Astrocyte of the spinal cord (primary cell): Measurements from ENCODE around the gene LRP3.

Experiments used
- DNase-seq: peaks from one replicate; pipeline ENCODE4 v3.0.0; 2011; ENCODE audit warnings: low read depth, low spot score
- H3K4me3 ChIP-seq: 2 replicates; pipeline ENCODE4 v1.5.1; 2011; ENCODE audit warnings: low read depth, mild to moderate bottlenecking, low read length, moderate library complexity
- CTCF ChIP-seq: IDR thresholded peaks from 2 replicates; pipeline ENCODE4 v1.5.1; 2012; ENCODE audit warnings: low read depth, mild to moderate bottlenecking, low read length, inconsistent platforms
- in situ Hi-C: cut with HindIII; loops from 2 replicates; pipeline ENCODE4 v1.10.0; 2017; ENCODE audit warnings: low sequenced_read_pairs

The LRP3 gene

DNA sequence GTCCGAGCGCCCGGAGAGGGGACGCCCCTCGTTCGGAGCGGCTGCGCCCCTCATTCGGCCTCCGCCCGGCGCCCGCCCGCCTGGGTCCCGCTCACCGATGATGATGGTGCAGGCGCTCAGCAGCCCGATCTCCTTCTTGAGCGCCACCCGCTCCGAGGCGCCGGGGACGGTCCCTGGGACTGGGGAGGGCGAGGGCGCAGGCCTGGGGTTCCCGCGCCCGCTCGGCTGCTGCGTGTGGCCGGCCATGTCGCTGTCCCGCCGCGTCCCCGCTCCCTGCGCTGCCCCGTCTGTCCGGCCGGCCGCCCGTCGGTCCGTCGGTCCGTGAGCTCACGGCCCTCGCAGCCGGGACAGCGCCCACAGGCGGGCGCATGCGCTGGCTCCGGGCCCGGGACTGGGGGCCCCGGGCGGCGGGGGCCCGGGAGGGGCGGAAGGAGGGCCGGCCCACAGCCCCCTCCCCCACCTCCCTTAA is 31.4 kb downstream of the LRP3 start, which contains the start of gene SLC7A10:
SLC7A10 (minus strand) TSS at position 393 of the 469 bp plus-strand sequence; CDS start at position 246, 147 bp downstream.
- in situ Hi-C loops = no loop called here

DNA sequence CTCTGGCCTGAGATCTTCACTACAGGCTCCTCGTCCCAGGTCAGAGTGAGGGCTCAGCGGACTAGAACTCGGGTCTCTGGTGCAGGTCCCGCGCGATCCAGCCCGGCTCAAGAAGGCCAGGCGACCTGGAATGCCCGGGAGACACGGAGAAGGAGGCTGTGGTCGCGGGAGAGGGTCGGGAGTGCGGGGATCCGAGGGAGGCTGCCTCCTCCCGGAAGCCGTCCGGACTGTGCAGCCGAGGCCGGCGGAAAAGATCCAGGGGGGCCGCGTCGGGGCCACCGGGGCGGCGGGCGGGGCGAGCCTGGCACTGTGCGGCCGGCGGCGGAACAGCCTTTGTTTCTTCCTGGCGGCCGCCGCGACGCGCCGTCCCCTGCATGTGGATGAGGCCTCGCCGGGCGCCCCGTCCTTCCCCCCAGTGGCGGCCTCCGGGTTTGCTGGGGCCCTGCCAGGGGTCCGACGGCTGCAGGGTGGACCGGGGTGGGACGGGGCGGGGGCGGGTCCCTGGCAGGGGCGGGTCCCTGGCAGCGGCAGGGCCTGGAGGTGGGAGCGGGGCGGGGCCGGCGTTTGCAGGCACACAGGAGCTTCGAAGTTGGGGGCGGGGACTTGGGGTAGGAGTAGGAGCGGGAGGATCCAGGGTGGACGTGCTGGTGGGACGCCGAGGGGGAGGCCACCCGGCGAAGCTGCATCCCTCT is 32.6 kb downstream of the LRP3 start:
- no peak overlapping the region for H3K4me3 ChIP-seq
- in situ Hi-C loops = no loop called here
- DNase-seq = no peak
- no peak for TF ChIP-seq CTCF

More for the DNA sequence above, 31.4 kb downstream of the LRP3 start, which contains the start of gene SLC7A10:
- no peak within 1 kb of the TSS for H3K4me3 ChIP-seq
- no peak for TF ChIP-seq CTCF
- no peak for DNase-seq

DNA sequence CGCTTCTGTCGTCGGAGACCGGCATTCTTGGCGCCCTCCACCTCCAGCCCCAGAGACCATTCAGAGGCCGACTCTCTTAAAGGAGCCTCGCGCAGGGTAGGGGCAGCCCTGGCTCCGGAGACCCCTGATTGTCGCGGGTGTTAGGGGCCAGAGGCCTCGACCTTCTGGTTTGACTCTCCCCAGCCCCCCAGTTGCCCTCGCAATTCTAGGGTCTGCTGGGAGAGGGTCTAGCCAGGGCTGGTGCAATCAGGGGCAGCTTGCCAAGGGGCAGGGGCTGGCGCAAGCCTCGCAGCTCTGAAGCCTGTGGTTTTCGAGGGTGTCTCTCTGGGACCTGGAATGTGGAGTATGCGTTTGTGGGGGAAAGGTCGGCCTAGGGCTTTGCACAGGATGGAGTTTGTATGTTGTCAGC is 33.1 kb downstream of the LRP3 start:
- no peak overlapping the region for H3K4me3 ChIP-seq
- DNase-seq = no peak
- no peak for TF ChIP-seq CTCF
- in situ Hi-C loops = no loop called here

GRCh38 chr19:33227870-33228599 is 33.9 kb downstream of the LRP3 start:
- TF ChIP-seq CTCF = no peak
- in situ Hi-C loops = no loop called here
- DNase-seq = no peak
- no peak overlapping the region for H3K4me3 ChIP-seq

GRCh38 chr19:33229962-33230361 is 35.8 kb downstream of the LRP3 start:
- DNase-seq = no peak
- in situ Hi-C loops = no loop called here
- no peak for TF ChIP-seq CTCF
- no peak overlapping the region for H3K4me3 ChIP-seq

DNA sequence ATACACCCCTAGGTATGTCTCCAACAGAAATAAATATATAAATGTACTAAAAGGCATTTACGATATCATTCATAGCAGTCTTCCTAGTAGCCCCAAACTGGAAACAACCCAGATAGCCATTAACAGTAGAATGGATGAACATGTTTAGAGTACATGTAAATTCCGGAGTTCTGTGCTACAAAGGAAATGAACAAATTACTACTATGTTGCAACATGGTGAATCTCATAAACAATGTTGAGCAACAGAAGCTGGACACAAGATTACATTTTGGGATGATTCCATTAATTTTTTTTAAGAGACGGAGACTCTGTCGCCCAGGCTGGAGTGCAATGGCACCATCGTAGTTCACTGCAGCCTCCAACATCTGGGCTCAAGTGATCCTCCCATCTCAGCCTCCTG is 37.4 kb downstream of the LRP3 start:
- TF ChIP-seq CTCF = no peak
- DNase-seq = no peak
- no peak overlapping the region for H3K4me3 ChIP-seq
- in situ Hi-C loops = no loop called here
